K562 (cell line): ENCODE results near the gene LZTS2. TPM values are rescaled to one million over a fixed set of nuclear protein-coding genes. Genes with fewer than 3 reads are reported as not detected.

Experiments used
- ATAC-seq: fragments of 200-7000 bp; cut with Tn5 transposase; 3 replicates; pipeline ENCODE4 v1.9.1; 2020; ENCODE audit warnings: moderate library complexity
- BruUV-seq: library from RNA; stranded (reverse); fragments of 400-500 nt; replicated peaks from 2 replicates; lab custom pipeline; 2021; lab: Mats Ljungman, UMichigan
- CTCF ChIA-PET: fragments of 300-600 bp; formaldehyde crosslinking; extraction: SDS; loops from one replicate; lab custom pipeline; 2021; ENCODE audit warnings: low intra/inter-chr PET ratio; lab: Yijun Ruan, JAX
- POLR2A ChIA-PET: fragments of 300-600, 350-650 bp; sonication (Branson Sonifier 250); formaldehyde crosslinking; extraction: SDS; loops from one replicate; lab custom pipeline; 2021; ENCODE audit warnings: antibody characterized with exemption, inconsistent platforms; lab: Yijun Ruan, JAX
- DNase-seq, 4 experiments: peaks; one replicate each; pipeline versions ENCODE4 v3.0.0 to v3.0.0-alpha.2; 2011 to 2018; ENCODE audit warnings: low spot score in 3 of 4, mixed read lengths in 3 of 4; ENCODE audit errors: extremely low read depth in 1 of 4
- FAIRE-seq: peaks from 2 replicates; lab custom pipeline; 2011; peaks lifted over from hg19 to GRCh38; lab: Jason Lieb, UNC
- H2AFZ ChIP-seq: 2 replicates; pipeline ENCODE4 v1.6.0; 2011; ENCODE audit warnings: low read depth, low read length, control low read depth, inconsistent platforms
- H3K27ac ChIP-seq: fragments of 200-600 bp; 3 replicates; pipeline ENCODE4 v1.8.0; 2011; ENCODE audit warnings: low read depth, mild to moderate bottlenecking, control low read depth, inconsistent platforms, low read length, moderate library complexity, mixed read lengths; ENCODE audit errors: extremely low read depth
- H3K27me3 ChIP-seq, 2 experiments: fragments of 300-600 bp in 1 of 2; 2 replicates in 1 of 2; 3 replicates in 1 of 2; pipeline versions ENCODE4 v1.6.0 to v1.8.0; 2011; ENCODE audit warnings: inconsistent platforms in 2 of 2, low read length in 2 of 2, mild to moderate bottlenecking in 1 of 2, mixed read lengths in 1 of 2, moderate library complexity in 1 of 2; ENCODE audit not compliant: control insufficient read depth in 2 of 2, insufficient read depth in 2 of 2
- H3K36me3 ChIP-seq: fragments of 300-600 bp; 3 replicates; pipeline ENCODE4 v1.8.0; 2011; ENCODE audit warnings: mild to moderate bottlenecking, low read length, inconsistent platforms; ENCODE audit not compliant: control insufficient read depth, insufficient read depth
- H3K4me1 ChIP-seq, 2 experiments: fragments of 200-600 bp in 1 of 2; replicated peaks in 1 of 2; 2 replicates in 1 of 2; 3 replicates in 1 of 2; pipeline versions ENCODE4 v1.5.1 to v1.8.0; 2011; ENCODE audit warnings: inconsistent platforms in 2 of 2, low read length in 2 of 2, mild to moderate bottlenecking in 1 of 2, mixed read lengths in 1 of 2, moderate library complexity in 1 of 2; ENCODE audit not compliant: control insufficient read depth in 2 of 2, insufficient read depth in 2 of 2
- H3K4me2 ChIP-seq: 2 replicates; pipeline ENCODE4 v1.6.1; 2011; ENCODE audit warnings: low read length, control low read depth, inconsistent platforms, mixed read lengths; ENCODE audit not compliant: insufficient read depth
- H3K4me3 ChIP-seq: fragments of 200-600 bp; sonication (generic), shearing (Covaris generic); 2 replicates; pipeline ENCODE4 v1.5.1; 2016; ENCODE audit warnings: control low read depth, inconsistent platforms
- H3K79me2 ChIP-seq: fragments of 200-600 bp; 3 replicates; pipeline ENCODE4 v1.8.0; 2011; ENCODE audit warnings: low read length, inconsistent platforms; ENCODE audit not compliant: control insufficient read depth, insufficient read depth
- H3K9ac ChIP-seq, 2 experiments: 2 replicates each; pipeline versions ENCODE4 v1.6.0 to v1.6.1; 2011; ENCODE audit warnings: low read depth in 2 of 2, low read length in 2 of 2, control low read depth in 1 of 2, inconsistent platforms in 1 of 2, mild to moderate bottlenecking in 1 of 2, mixed read lengths in 1 of 2; ENCODE audit not compliant: insufficient read depth in 1 of 2
- H3K9me1 ChIP-seq: one replicate; pipeline ENCODE4 v1.6.0; 2011; ENCODE audit warnings: inconsistent platforms, mild to moderate bottlenecking, low read length, moderate library complexity; ENCODE audit not compliant: control insufficient read depth, insufficient read depth
- H3K9me3 ChIP-seq: replicated peaks from 2 replicates; pipeline ENCODE4 v1.5.1; 2011; ENCODE audit warnings: low read depth, low read length, inconsistent platforms; ENCODE audit not compliant: control insufficient read depth, insufficient read depth
- H4K20me1 ChIP-seq: replicated peaks from 2 replicates; pipeline ENCODE4 v1.6.1; 2011; ENCODE audit warnings: low read length, inconsistent platforms, mixed read lengths; ENCODE audit not compliant: control insufficient read depth, insufficient read depth
- ATF7 ChIP-seq: fragments of 450-650 bp; IDR thresholded peaks from 2 replicates; pipeline ENCODE4 v1.7.1; 2014; ENCODE audit warnings: mild to moderate bottlenecking, moderate library complexity
- CLOCK ChIP-seq: fragments of 250-450 bp; sonication (Bioruptor Pico); IDR thresholded peaks from 2 replicates; pipeline ENCODE4 v1.4.0; 2020; ENCODE audit warnings: mild to moderate bottlenecking, moderate library complexity, borderline replicate concordance
- CXXC5 ChIP-seq: fragments of 250-450 bp; sonication (Bioruptor Pico); IDR thresholded peaks from 2 replicates; pipeline ENCODE4 v1.8.0; 2022; ENCODE audit warnings: inconsistent platforms, mild to moderate bottlenecking, moderate library complexity
- ETS2 ChIP-seq: IDR thresholded peaks from 2 replicates; pipeline ENCODE4 v1.6.1; 2016; ENCODE audit warnings: borderline replicate concordance, missing genetic modification characterization, mild to moderate bottlenecking, moderate library complexity, missing compliant biosample characterization; ENCODE audit not compliant: poor library complexity, severe bottlenecking
- HMGN3 ChIP-seq: IDR thresholded peaks from 2 replicates; pipeline ENCODE4 v1.6.1; 2011; ENCODE audit warnings: borderline replicate concordance, low read depth, mild to moderate bottlenecking, mixed read lengths, low read length; ENCODE audit not compliant: insufficient read length; ENCODE audit errors: extremely low read depth
- MBD2 ChIP-seq: sonication (generic); IDR thresholded peaks from 2 replicates; pipeline ENCODE4 v1.6.1; 2016; ENCODE audit warnings: low read depth, borderline replicate concordance
- MEIS2 ChIP-seq: fragments of 450-650 bp; IDR thresholded peaks from 2 replicates; pipeline ENCODE4 v1.6.1; 2014; ENCODE audit warnings: mild to moderate bottlenecking; ENCODE audit not compliant: partially characterized antibody
- NRF1 ChIP-seq, 2 experiments: fragments of 450-650 bp; IDR thresholded peaks in 1 of 2; conservative IDR thresholded peaks in 1 of 2; 2 replicates each; pipeline ENCODE4 v1.6.1; 2014; ENCODE audit warnings: mild to moderate bottlenecking in 2 of 2
- PBX2 ChIP-seq, 2 experiments: IDR thresholded peaks in 1 of 2; conservative IDR thresholded peaks in 1 of 2; 2 replicates each; pipeline ENCODE4 v1.6.1; 2016; ENCODE audit warnings: low read depth in 2 of 2, mild to moderate bottlenecking in 1 of 2, missing compliant biosample characterization in 1 of 2, missing genetic modification characterization in 1 of 2, moderate library complexity in 1 of 2
- PKNOX1 ChIP-seq: fragments of 450-650 bp; IDR thresholded peaks from 2 replicates; pipeline ENCODE4 v1.6.1; 2016
- SP2 ChIP-seq: IDR thresholded peaks from 2 replicates; pipeline ENCODE4 v1.6.1; 2011; ENCODE audit warnings: mild to moderate bottlenecking, low read depth, low read length, moderate library complexity; ENCODE audit not compliant: poor library complexity, severe bottlenecking; ENCODE audit errors: extremely low read depth
- TCF7L2 ChIP-seq: fragments of 150-350 bp; IDR thresholded peaks from 2 replicates; pipeline ENCODE4 v1.6.1; 2016; ENCODE audit warnings: low read depth, mild to moderate bottlenecking, low read length, moderate library complexity
- WGBS: fragments of 100-300 bp; shearing (Covaris generic); methylation state at CpG from one replicate; pipeline ENCODE4 v1.1.6; 2016; ENCODE audit warnings: low coverage, mixed read lengths; ENCODE audit not compliant: insufficient coverage; ENCODE audit errors: missing lambda C conversion rate; 5-methylcytosine and 5-hydroxymethylcytosine counted together
- in situ Hi-C: fragments of 300-500 bp; cut with MboI; formaldehyde crosslinking; loops from 4 replicates; pipeline ENCODE4 v1.15.0; 2018; ENCODE audit warnings: inconsistent platforms, mixed read lengths
- intact Hi-C: fragments of 100-400 bp; cut with micrococcal nuclease; formaldehyde crosslinking; loops from 2 replicates; pipeline ENCODE4 v1.14.2; 2022
- polyA plus RNA-seq, 8 experiments: library from polyadenylated mRNA; depleted of rRNA in 4 of 8; stranded (reverse) in 5 of 8; unstranded in 3 of 8; fragments of >200 nt; fragmentation: Nextera tagmentation in 2 of 8; fragmentation: Illumina TruSeq in 1 of 8; extraction: Ambion mirVana in 2 of 8; extraction: Trizol in 1 of 8; gene quantifications; 2 replicates each; pipeline versions ENCODE4 v1.2.1 to v1.2.3, GENCODE V29; 2011 to 2014; ENCODE audit warnings: inconsistent platforms in 1 of 8, missing spikeins in 1 of 8
- total RNA-seq, 7 experiments: library from RNA; depleted of rRNA in 6 of 7; stranded (reverse); fragments of >200 nt in 6 of 7; fragmentation: Illumina TruSeq in 2 of 7; extraction: Trizol in 2 of 7; gene quantifications; 2 replicates each; pipeline versions ENCODE4 v1.2.1 to v1.2.3, GENCODE V29; 2011 to 2021; ENCODE audit warnings: low replicate concordance in 1 of 7
- TF ChIP-seq, protein P1 (sequence below): fragments of 250-450 bp; sonication (Bioruptor Pico); IDR thresholded peaks from 2 replicates; pipeline ENCODE4 v1.6.1; 2021; ENCODE audit warnings: mild to moderate bottlenecking

Gene LZTS2
- total and polyA plus RNA-seq, 9 of the 15 experiments (the other 6 are each of a cell fraction or from before 2014, with no cell fraction given): 0.23 to 42.5 (median 14.7) TPM

GRCh38 chr10:101031128-101031795 is 31.7 kb downstream of the LZTS2 start, which contains the start of the genes PDZD7 and SFXN3:
Gene PDZD7 (minus strand): TSS chr10:101031129. CDS start chr10:101030219, 910 bp downstream.
Gene SFXN3 (plus strand): TSS chr10:101031234. CDS start chr10:101034695, 3,461 bp downstream.
- no peak within 1 kb of the TSS for H3K27ac ChIP-seq
- no peaks in the 10 kb centered on the region for H3K9me3 ChIP-seq
- in situ Hi-C loops (no loop called here), intact Hi-C loops (loop anchor here (5.0 to 10.0 kb wide), 2 partner anchors 36 to 414 kb away; no protein-coding TSS in a partner anchor)
- peak within 1 kb of the TSS; percentile 21 for H3K4me3 ChIP-seq
- H3K4me1 ChIP-seq: peaks cover 12 to 45% of the 10 kb centered on the region in 2 experiments
- peak within 1 kb of the TSS; percentile 2 to 73; a peak in 3 of 4 replicates for H3K9ac ChIP-seq
- BruUV-seq: no TSS peak
- ATAC-seq: peak; percentile 98
- no peaks in the 10 kb centered on the region for H3K36me3 ChIP-seq
- 8% methylated on average over 24 of the region's 38 CpGs for WGBS
- FAIRE-seq: peak; percentile 32
- peak within 1 kb of the TSS; percentile 88 for H2AFZ ChIP-seq
- H3K4me2 ChIP-seq: peak within 1 kb of the TSS; percentile 66
- no peaks in the 10 kb centered on the region for H3K79me2 ChIP-seq
- peak; percentile 88 to 97 (median 96) for DNase-seq
- H3K27me3 ChIP-seq: peaks cover 2 to 4% of the 10 kb centered on the region in 2 experiments; a peak in 4 of 5 replicates
- ChIA-PET POLR2A (interaction anchor here (0.6 to 1.7 kb wide), 4 partner anchors 10 to 26 kb away, joined by 3 to 6 read pairs (median 4); no protein-coding TSS in a partner anchor), CTCF (no interaction called here)
- H3K9me1 ChIP-seq: no peaks in the 10 kb centered on the region
- no peaks in the 10 kb centered on the region for H4K20me1 ChIP-seq
- TF ChIP-seq, protein P1, sequence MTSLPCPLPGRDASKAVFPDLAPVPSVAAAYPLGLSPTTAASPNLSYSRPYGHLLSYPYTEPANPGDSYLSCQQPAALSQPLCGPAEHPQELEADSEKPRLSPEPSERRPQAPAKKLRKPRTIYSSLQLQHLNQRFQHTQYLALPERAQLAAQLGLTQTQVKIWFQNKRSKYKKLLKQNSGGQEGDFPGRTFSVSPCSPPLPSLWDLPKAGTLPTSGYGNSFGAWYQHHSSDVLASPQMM: no peak
- TF ChIP-seq PKNOX1: peak; percentile 99
- TF ChIP-seq MBD2: peak; percentile 87
- peak; percentile 19; the same call in 1 of the 2 replicates for TF ChIP-seq ATF7
- no peak for TF ChIP-seq CLOCK (CRISPR knock-in tag)
- TF ChIP-seq HMGN3: peak; percentile 19
- peak; percentile 4 for TF ChIP-seq MEIS2
- TF ChIP-seq SP2: peak; percentile 73
- TF ChIP-seq PBX2 (CRISPR knock-in tag; IDR thresholded peaks at IDR 0.05; ENCODE audit: low read depth): peak; percentile 92
- peak; percentile 96 for TF ChIP-seq PBX2 (tag; conservative IDR thresholded peaks at IDR 0.05; ENCODE audit: low read depth)
- TF ChIP-seq TCF7L2: no peak
- TF ChIP-seq ETS2: no peak
- peak; percentile 56 for TF ChIP-seq CXXC5 (CRISPR knock-in tag)
- TF ChIP-seq NRF1 (conservative IDR thresholded peaks at IDR 0.05 in 1 of 2, IDR thresholded peaks at IDR 0.05 in 1 of 2): peak; percentile 87 to 90
